GM19099 (cell line): ENCODE data around the gene UTP25.

ENCODE experiments used
- POLR2A ChIP-seq: IDR thresholded peaks from 3 replicates; pipeline ENCODE4 v1.6.1; 2011; ENCODE audit warnings: low read depth; ENCODE audit not compliant: insufficient read length; ENCODE audit errors: extremely low read depth

UTP25 gene

DNA sequence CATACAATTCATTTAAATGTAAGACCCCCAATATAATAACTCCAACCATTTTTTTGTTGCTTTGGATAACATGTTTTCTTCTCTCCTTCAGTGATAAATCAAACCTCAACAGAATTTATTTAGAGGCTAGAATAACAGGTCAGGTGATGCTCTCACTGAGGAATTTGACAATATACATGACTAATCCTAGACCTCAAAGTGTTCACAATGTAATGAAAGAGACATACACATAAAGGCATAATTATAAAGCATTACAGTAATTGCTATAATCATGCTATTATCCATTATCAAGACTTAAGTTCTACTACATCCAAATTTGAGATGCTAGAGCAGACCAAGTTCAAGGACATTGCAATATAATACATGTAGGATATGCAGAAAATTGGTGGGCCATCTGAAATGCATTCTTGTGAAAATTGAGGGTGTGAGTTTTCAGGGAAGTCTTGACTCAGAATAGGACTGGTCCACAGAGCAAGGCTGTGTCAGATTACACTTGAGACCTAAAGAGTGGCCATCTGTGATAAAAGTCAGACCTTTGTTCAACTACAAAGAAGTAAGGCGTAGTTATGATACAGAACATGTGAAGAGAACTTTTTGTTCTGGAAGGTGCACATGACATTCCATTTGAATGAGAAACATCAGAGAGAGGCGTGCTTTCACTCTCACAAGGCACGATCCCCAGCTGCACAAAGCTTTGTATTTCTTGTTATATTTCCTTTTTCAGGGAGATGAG lies 45.5 kb downstream of the UTP25 start:
- no peak for TF ChIP-seq POLR2A

DNA sequence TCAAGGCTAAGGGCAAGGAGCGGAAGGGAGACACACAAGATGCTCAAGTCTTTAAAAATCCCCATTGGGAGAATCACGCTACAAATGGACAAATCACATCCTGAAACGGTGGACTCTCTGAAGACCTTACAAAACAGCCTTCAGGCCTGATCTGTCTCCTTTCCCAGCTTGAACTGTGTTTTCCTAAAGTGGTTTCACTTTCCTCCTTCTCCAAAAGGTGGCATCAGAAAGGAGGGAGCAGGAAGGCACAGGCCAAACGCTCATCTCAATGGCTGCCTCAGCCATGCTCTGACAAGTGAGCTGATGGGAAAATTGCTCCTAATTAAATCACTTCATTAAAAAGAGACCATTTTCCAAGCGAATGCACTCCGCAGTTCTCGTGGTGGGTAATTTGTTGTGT lies 47.7 kb downstream of the UTP25 start:
- TF ChIP-seq POLR2A: no peak

DNA sequence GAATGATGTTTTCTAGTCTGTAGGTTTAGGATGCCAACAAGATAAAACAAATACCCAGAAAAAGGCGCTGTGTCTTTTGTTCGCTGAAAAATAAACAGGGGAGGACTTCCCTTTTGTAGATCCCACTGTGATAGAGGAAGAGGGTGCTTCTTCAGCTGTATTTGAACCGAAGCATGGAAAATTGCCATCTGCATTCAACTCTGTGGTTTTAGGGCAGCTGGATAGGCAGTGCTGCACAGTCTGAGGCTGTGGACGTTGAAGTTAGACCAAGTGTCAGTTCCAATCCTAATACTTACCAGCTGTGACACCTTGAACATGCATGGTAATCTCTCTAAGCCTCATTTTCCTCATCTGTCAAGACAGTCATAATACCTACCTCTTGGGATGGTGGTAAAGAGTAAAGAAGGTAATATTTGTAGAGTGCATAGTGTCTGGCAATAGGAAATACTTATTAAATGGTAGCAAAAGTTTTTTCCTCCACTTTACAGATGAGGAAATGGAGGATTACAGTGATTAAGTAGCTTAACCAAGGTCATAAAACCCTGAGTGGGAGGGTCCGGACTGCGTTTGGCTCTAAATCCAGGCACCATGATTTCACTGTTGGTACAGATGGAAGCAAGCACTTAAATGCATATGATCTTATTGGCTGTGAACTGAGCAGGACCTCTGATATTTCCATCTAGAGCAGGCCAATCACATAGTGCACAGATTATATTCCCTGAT lies 48.5 kb downstream of the UTP25 start:
- no peak for TF ChIP-seq POLR2A

DNA sequence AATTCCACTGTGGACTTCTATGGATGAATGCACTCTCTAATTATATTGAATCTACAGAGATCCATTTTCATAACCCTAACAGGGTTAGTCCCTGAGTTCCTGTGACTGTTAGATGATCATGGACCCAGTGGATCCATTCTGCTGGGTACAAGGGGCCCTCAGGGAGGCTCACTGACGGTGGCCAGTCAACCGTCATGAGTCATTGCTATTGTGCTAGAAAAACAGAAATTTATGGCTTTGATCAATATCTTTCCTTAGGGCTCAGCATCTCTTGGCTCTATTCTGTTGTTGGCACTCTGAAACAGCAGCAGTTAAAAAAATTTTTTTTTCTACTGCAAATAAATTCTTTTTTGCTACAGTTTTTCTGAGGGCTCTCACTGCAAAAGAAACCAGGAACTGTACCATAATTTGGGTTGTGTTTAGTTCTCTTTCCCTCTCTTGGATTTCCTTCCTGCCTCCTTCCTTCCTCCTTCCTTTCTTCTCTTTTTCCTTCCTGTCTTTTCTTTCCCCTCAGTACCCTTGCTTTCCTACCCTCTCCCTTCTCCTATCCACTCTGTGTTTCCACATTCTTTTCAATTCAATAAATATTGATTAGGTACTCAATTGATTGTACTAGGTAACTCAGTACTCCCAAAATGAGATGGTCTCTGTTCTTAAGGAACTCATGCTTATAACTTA lies 49.5 kb downstream of the UTP25 start:
- no peak for TF ChIP-seq POLR2A

DNA sequence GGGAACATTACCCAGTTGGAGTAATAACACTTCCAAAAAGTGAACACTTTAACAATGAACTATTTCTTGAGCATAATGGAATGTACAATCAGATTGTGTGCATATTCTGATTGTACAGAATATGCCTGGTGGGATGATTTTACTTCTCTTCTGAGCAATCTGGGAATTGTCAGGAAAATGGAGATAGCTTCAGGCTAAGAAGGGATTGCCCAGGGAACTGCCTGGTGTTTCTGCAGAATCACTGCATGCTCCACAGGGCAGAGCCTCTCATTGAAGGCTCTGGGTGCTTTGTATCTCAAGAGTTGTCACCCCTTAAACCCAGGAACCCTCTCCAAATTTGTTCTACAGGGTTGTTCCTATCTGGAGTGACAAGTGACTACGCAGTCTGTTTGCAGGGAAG lies 51.2 kb downstream of the UTP25 start:
- no peak for TF ChIP-seq POLR2A

DNA sequence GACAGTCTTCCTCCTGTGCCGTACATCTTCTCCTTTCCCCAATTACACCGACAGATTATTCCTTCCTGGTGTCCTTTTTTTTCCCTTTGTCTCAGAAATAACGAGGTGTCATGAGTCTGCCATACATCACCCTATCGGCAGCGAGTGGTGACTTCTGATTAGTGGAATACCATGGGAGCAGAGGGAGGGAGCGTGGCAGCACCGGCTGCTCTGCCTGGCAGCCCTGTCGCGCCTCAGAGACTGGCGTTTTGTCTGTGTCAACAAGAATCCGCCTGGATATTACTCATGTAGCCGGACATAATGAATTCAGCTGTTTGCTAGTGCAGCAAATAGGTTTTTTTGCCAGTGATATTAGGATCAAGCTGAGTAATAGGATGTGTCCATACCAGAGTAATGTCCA lies 51.8 kb downstream of the UTP25 start:
- no peak for TF ChIP-seq POLR2A

DNA sequence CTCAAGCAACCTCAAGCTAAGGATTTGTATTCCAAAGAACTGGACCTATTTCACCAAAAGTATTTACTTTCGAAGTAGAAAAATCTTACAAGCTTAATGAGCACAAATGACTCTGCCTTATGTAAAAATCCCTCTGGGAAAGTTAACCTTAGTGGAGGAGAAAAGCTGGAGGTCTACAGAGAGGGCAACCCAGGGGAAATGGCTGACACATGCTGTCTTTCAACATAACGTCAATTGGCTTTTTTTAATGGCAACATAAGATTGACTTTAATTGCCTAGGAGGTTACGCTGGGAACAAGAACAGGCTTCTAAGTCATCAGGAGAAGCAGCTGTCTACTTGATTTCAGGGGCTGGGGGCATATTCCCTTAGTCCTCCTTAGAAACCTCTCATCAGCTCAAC lies 52.3 kb downstream of the UTP25 start:
- TF ChIP-seq POLR2A: no peak

DNA sequence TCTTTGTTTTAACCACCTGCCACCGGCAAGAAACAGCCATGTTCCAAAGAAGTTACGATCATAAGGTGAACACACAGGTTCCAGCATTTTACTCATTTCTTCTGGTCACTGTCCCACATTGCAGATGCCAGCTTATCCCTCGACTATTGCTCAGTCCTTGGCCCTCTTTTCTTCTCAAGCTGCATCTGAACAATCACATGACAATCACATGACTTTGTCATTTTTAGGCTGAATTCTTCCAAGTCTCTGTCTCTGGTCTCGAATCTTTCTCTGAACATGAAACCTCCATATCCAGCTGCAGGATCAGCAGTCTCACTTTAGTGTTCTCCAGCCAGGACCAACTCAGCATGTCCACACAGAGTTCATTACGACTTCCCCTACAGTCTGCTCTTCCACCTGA lies 53.8 kb downstream of the UTP25 start:
- TF ChIP-seq POLR2A: no peak

DNA sequence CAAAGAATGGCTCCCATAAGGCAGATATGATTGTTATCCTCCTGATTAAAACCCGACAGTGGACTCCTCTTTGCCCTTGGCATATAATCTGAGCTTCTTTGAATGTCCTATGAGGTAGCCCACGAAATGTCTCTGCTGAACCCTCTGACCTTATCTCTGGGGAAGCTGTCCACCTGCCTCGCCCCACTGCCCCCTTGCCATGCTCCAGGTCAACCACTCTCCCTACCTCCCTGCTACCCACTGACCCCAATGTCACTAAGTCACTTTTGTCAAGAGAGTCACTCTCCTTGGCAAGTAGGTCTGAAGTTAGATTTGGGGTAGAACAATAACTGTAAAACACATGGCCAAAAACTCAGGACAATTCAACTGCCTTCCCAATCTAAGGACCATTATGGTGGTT lies 54.5 kb downstream of the UTP25 start:
- TF ChIP-seq POLR2A: no peak

DNA sequence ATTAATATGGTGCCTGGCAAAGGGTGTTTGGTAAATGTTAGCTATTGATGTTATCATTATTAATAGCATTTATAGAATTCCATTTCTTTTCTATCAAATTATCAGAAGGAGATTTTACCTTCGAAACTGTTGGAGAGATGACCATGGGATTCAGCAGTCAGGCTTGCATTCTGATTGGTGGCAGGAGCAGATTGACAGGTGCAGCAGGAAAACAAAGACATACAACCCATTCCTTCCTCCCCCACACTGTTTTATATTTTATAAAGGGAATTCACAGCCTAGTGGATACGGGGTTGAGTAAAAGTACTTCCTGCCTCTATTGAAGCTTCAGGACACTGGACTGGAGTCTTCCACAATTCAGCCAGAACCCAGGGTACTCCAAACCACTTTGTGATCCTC lies 55.2 kb downstream of the UTP25 start:
- TF ChIP-seq POLR2A: no peak

DNA sequence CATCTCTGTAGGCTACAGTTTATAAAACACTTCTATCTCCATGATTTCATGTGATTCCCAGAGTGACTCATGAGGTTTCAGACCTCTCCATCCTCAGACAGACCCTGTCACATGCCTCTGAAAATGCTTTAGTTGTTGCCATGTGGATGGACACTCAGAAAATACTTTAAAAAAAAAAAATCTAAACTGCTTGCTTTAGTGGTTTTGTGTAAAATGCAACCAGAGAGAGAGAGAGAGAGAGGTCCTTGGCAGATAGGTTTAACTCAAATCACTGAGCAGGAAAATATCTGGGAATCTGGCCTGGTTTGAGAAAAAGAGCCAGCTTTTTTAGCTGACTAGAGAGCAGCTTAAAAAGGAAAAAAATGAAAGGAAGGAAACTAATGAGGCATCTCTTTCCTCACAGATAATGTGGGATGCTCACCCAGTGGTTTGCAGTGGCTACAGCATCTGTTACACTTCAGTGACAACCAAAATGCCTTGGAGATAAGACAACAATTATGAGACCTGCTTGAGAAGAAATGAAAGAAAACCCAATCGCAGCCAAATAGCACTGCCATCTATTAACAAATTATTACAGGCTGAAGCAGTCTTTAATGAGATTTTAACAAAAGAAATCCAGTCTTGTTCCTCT lies 55.7 kb downstream of the UTP25 start:
- TF ChIP-seq POLR2A: no peak

DNA sequence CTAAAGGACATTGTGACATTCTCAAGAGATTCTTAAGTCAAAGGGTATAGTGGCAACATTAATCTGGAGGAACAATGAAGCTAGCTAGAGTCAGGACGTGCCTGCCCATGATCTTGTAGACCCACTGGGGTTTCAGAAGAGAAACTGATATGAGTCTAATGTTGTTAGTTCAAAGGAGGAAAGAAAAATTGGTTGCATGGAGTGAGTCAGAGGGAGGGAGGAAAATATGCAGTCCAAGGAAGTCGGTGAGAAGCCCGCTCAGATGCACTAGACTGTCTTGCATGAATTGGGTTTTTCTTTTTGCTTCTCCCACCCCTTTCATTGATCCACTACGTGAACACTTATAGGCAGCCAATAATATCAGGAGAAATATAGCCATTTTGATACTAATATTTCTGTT lies 56.5 kb downstream of the UTP25 start:
- no peak for TF ChIP-seq POLR2A

DNA sequence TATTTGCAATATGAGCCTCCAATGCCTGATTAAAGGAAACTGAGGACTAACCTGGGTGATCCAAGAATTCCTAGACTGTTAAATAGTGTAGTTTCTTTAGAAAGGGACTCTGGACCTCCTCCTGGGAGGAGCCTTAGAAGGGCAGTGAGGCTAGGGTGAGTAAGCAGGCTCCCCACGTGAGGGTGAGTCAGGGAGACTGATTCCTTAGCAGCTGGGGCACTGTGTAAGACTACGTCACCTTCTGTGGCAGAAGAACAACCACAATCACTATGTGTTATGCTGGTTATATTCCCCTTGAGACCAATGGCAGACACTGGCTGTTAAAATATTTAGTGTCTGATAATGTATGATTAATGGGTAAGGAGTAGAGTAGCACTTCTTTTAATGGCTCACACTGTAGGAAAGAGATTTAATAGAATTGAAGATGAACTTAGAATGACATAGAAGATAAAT lies 56.9 kb downstream of the UTP25 start:
- no peak for TF ChIP-seq POLR2A

DNA sequence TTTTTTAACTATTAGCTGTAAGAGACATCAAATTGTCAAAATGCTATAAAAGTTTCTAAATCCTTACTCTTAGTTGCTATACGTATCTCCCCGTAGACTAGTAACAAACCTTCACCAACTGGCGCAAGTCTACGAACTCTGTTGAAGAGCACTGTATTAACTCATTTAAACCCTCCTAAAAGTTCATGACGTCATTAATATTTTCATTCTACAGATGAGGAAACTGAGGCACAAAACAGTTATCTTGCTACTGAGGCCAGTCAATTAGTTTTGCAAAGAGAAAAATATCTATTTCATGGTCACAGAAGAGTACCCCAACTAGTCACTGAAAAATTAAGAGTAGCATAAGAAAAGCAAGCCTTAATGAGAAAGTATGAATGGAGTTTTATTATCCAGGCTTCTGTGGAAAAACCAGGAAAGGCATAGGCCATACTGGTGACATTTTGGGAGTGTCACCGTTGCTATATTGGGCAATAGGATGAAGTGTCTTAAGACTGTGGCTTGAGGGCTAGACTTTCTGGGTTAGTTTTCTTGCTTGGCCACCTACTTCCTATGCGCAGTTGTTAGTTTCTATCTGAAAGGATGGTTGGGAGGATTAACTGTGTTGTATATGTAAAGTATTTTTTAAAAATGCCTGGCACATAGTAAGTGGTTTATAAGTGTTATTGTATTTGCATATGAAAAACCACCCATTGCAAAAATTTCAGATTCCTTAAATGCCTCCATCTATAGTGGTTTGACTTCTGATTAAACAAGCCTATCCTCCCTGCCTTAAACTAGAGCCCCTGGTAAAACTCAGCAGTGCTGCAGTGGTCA lies 57.8 kb downstream of the UTP25 start:
- no peak for TF ChIP-seq POLR2A

DNA sequence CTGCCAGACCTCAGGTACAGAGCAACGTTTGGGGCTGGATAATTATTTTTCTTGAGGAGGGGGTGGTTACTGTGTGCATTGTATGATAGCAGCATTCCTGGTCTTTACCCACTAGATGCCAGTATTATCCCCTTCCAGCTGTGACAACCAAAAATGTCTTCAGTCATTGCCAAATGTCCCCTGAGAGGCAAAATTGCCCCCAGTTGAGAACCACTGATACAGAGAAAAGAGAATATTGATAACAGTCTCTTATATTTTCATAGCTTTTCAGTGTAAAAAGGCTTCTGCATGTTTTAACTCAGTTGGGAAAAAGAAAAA lies 58.4 kb downstream of the UTP25 start:
- no peak for TF ChIP-seq POLR2A
